Smooth muscle cell (in vitro differentiated cells): ENCODE measurements around the gene OR7C2. TPM values are rescaled to one million over a fixed set of nuclear protein-coding genes. Genes with fewer than 3 reads are reported as not detected.
A peak's percentile ranks its signal among the peaks of the same experiment; 100 is the strongest.

Source experiments
- DNase-seq: peaks from one replicate; lab custom pipeline; 2025; ENCODE audit not compliant: unreplicated experiment; lab: John Stamatoyannopoulos, UW
- H2AFZ ChIP-seq: fragments of 200-600 bp; sonication (generic); 2 replicates; pipeline ENCODE4 v1.6.0; 2016; ENCODE audit warnings: antibody characterized with exemption, low read depth, mild to moderate bottlenecking
- H3F3A ChIP-seq: fragments of 200-600 bp; sonication (generic); 2 replicates; pipeline ENCODE4 v1.6.0; 2017; ENCODE audit warnings: antibody characterized with exemption, low read depth
- H3K27ac ChIP-seq: fragments of 200-600 bp; sonication (generic); 2 replicates; pipeline ENCODE4 v1.5.1; 2016; ENCODE audit warnings: low read depth, mild to moderate bottlenecking
- H3K27me3 ChIP-seq: fragments of 200-600 bp; sonication (generic); 2 replicates; pipeline ENCODE4 v1.6.1; 2016; ENCODE audit warnings: low read depth, mild to moderate bottlenecking
- H3K36me3 ChIP-seq: fragments of 200-600 bp; sonication (generic); 2 replicates; pipeline ENCODE4 v1.5.1; 2016; ENCODE audit warnings: low read depth
- H3K4me1 ChIP-seq: fragments of 200-600 bp; sonication (generic); 2 replicates; pipeline ENCODE4 v1.5.1; 2016; ENCODE audit warnings: low read depth
- H3K4me2 ChIP-seq: fragments of 200-600 bp; sonication (generic); 2 replicates; pipeline ENCODE4 v1.6.0; 2016; ENCODE audit warnings: mild to moderate bottlenecking
- H3K4me3 ChIP-seq: fragments of 200-600 bp; sonication (generic); 2 replicates; pipeline ENCODE4 v1.5.1; 2016; ENCODE audit warnings: mild to moderate bottlenecking
- H3K79me2 ChIP-seq: fragments of 200-600 bp; sonication (generic); 2 replicates; pipeline ENCODE4 v1.6.0; 2016; ENCODE audit warnings: low read depth, mild to moderate bottlenecking
- H3K9ac ChIP-seq: fragments of 200-600 bp; sonication (generic); 2 replicates; pipeline ENCODE4 v1.6.0; 2016; ENCODE audit warnings: low read depth
- H3K9me3 ChIP-seq: fragments of 200-600 bp; sonication (generic); replicated peaks from 2 replicates; pipeline ENCODE4 v1.5.1; 2016; ENCODE audit warnings: low read depth
- H4K20me1 ChIP-seq: fragments of 200-600 bp; sonication (generic); 2 replicates; pipeline ENCODE4 v1.6.0; 2016; ENCODE audit warnings: low read depth
- WGBS: methylation state at CpG from one replicate; pipeline ENCODE4 v1.1.7; 2016; ENCODE audit warnings: low lambda C conversion rate; 5-methylcytosine and 5-hydroxymethylcytosine counted together
- polyA plus RNA-seq: library from polyadenylated mRNA; unstranded; fragments of >200 nt; fragmentation: Nextera tagmentation; extraction: Ambion mirVana; gene quantifications from 2 replicates; pipeline ENCODE4 v1.2.1, GENCODE V29; 2016
- total RNA-seq: library from RNA; depleted of rRNA; stranded (reverse); fragments of >200 nt; gene quantifications from 2 replicates; pipeline ENCODE4 v1.2.3, GENCODE V29; 2014
- TF ChIP-seq, protein P1 (sequence below): fragments of 200-600 bp; sonication (generic); IDR thresholded peaks from 2 replicates; pipeline ENCODE4 v1.5.1; 2017; ENCODE audit warnings: borderline replicate concordance, mild to moderate bottlenecking, antibody characterized with exemption; ENCODE audit not compliant: insufficient read depth, poor library complexity, severe bottlenecking

OR7C2 gene
- total and polyA plus RNA-seq, 2 experiments from 2014 or later = not detected

DNA sequence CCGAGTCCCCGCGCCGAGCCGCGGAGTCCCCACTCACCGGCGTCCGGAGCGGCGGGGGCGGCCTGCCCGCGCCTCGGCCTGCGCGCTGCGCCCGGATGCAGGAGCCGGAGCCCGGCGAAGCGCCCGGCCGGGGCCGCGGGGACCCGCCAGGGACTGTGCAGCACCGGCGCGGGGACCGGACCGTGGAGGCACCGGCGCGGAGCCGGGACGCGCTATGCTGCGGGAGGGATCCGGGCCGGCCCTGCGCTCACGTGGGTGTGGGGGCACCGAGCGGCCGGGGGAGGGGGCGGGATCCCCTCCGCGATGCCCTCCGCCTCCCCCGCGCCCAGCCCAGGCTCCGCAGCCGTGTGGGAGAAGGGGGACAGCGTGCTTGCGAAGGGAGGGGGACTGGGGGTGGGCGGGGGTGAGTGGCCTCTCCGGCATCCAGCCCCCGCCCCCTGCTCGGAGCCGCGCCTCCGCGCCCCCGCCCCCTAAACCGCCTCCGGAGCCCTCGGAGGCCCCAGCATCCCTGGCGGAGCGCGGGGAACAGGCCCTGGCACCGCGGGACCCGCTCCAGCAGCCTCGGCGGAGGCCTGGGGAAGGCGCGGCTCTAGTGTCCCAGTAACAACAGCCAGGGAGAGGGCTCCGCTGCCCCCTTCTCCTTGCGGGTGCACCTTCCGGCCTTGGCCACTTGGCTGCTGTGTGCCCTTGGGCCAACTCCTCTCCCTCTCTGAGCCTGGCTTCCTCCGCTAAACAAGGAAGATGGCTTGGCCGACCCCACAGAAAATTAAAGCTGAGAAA is 38.4 kb downstream of the OR7C2 start, which contains the start of gene SLC1A6:
Gene SLC1A6 (minus strand): TSS at position 389 of the 780 bp plus-strand sequence. CDS start 6,954 bp downstream, outside the sequence.
- no peak for DNase-seq
- no peaks in the 10 kb centered on the region for H4K20me1 ChIP-seq
- H3K9me3 ChIP-seq = no peaks in the 10 kb centered on the region
- peak within 1 kb of the TSS; percentile 44 for H3K4me3 ChIP-seq
- TF ChIP-seq, protein P1, sequence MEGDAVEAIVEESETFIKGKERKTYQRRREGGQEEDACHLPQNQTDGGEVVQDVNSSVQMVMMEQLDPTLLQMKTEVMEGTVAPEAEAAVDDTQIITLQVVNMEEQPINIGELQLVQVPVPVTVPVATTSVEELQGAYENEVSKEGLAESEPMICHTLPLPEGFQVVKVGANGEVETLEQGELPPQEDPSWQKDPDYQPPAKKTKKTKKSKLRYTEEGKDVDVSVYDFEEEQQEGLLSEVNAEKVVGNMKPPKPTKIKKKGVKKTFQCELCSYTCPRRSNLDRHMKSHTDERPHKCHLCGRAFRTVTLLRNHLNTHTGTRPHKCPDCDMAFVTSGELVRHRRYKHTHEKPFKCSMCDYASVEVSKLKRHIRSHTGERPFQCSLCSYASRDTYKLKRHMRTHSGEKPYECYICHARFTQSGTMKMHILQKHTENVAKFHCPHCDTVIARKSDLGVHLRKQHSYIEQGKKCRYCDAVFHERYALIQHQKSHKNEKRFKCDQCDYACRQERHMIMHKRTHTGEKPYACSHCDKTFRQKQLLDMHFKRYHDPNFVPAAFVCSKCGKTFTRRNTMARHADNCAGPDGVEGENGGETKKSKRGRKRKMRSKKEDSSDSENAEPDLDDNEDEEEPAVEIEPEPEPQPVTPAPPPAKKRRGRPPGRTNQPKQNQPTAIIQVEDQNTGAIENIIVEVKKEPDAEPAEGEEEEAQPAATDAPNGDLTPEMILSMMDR = no peak
- peaks cover 39% of the 10 kb centered on the region for H3K27me3 ChIP-seq
- H3K79me2 ChIP-seq = no peaks in the 10 kb centered on the region
- H3K4me1 ChIP-seq = no peaks in the 10 kb centered on the region
- WGBS = 1% methylated on average over 51 of the region's 84 CpGs
- H3K36me3 ChIP-seq = no peaks in the 10 kb centered on the region
- no peak within 1 kb of the TSS for H2AFZ ChIP-seq
- no peak within 1 kb of the TSS for H3K27ac ChIP-seq
- peak within 1 kb of the TSS; percentile 78 for H3K4me2 ChIP-seq
- H3K9ac ChIP-seq = no peak within 1 kb of the TSS
- H3F3A ChIP-seq = no peaks in the 10 kb centered on the region

DNA sequence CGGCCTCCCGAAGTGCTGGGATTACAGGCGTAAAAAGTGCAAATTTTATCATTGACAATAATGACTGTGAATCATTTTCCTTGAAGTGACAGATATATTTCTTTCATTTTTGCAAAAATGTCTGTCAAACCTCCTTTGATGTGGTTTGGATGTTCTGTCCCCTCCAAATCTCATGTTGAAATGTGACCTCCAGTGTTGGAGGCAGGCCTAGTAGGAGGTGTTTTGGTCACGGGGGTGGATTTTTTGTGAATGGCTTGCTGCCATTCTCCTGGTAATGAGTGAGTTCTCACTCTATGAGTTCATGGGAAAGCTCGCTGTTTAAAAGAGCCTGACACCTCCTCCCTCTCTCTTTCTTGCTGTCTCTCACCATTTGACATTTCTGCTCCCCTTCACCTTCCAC is 43.8 kb downstream of the OR7C2 start:
- Histone ChIP-seq H3K4me3 (no peak overlapping the region), H2AFZ (no peak overlapping the region), H3K27me3 (peaks cover 14% of the 10 kb centered on the region), H4K20me1 (no peaks in the 10 kb centered on the region), H3K4me1 (no peaks in the 10 kb centered on the region), H3K36me3 (no peaks in the 10 kb centered on the region), H3K79me2 (no peaks in the 10 kb centered on the region), H3K4me2 (no peak overlapping the region), H3K27ac (no peak overlapping the region), H3F3A (no peaks in the 10 kb centered on the region), H3K9ac (no peak overlapping the region), H3K9me3 (no peaks in the 10 kb centered on the region)
- DNase-seq = no peak
- TF ChIP-seq, protein P1 = no peak
- WGBS = 83% methylated on average over 5 of the region's 5 CpGs

Other genes starting within 250 kb of the OR7C2 start
- 2.0 and 2.3 TPM in 2 replicates for gene ADGRE2, start 162.9 kb upstream of the OR7C2 start, total RNA-seq
- gene ADGRE2, start 162.9 kb upstream of the OR7C2 start, polyA plus RNA-seq = 3.3 and 3.6 TPM in 2 replicates
- not detected in 2 replicates for gene OR7A5, start 106.3 kb upstream of the OR7C2 start, total RNA-seq
- not detected in 2 replicates for gene OR7A5, start 106.3 kb upstream of the OR7C2 start, polyA plus RNA-seq
- gene OR7C1, start 106.3 kb upstream of the OR7C2 start, total RNA-seq = not detected in 2 replicates
- gene OR7C1, start 106.3 kb upstream of the OR7C2 start, polyA plus RNA-seq = 0.11 TPM in 1 of 2 replicates, not detected in the other
- gene OR7A10, start 92.6 kb upstream of the OR7C2 start, total RNA-seq = not detected in 2 replicates
- not detected in 2 replicates for gene OR7A10, start 92.6 kb upstream of the OR7C2 start, polyA plus RNA-seq
- gene OR7A17, start 55.4 kb upstream of the OR7C2 start, total RNA-seq = not detected in 2 replicates
- not detected in 2 replicates for gene OR7A17, start 55.4 kb upstream of the OR7C2 start, polyA plus RNA-seq
- gene SLC1A6, start 38.4 kb downstream of the OR7C2 start, total RNA-seq = 16.2 and 20.9 TPM in 2 replicates
- 2.4 and 35.9 TPM in 2 replicates for gene SLC1A6, start 38.4 kb downstream of the OR7C2 start, polyA plus RNA-seq
- not detected in 2 replicates for gene CASP14, start 108.0 kb downstream of the OR7C2 start, total RNA-seq
- not detected in 2 replicates for gene CASP14, start 108.0 kb downstream of the OR7C2 start, polyA plus RNA-seq
- gene OR1I1, start 140.7 kb downstream of the OR7C2 start, total RNA-seq = not detected in 2 replicates
- not detected in 2 replicates for gene OR1I1, start 140.7 kb downstream of the OR7C2 start, polyA plus RNA-seq
- 27.6 and 39.3 TPM in 2 replicates for gene SYDE1, start 165.9 kb downstream of the OR7C2 start, total RNA-seq
- 42.2 and 51.6 TPM in 2 replicates for gene SYDE1, start 165.9 kb downstream of the OR7C2 start, polyA plus RNA-seq